SK-N-DZ (cell line): ENCODE data around the gene APOC3.

Experiments
- DNase-seq: peaks from one replicate; pipeline ENCODE4 v3.0.0-alpha.2; 2015; ENCODE audit warnings: low spot score

APOC3 gene

DNA sequence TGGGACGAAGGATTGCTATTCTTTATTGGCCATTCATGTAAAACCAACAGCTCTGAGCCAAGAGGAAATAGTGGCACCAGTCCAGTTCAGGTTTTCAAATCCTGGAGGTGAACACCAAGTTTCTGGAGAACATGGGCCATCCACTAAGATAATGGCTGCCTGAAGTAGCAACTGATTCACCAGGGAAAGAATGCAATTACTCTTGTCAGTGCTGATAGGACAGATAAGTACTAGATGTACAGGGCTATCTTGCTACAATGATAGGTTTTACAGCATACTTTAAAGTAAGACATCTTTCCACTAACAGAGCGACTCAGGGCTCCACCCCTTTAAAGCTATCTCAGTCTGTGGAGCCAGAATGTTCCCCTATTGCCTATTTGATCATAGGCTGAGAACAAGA, 44.5 kb downstream of the APOC3 start:
- DNase-seq = no peak

DNA sequence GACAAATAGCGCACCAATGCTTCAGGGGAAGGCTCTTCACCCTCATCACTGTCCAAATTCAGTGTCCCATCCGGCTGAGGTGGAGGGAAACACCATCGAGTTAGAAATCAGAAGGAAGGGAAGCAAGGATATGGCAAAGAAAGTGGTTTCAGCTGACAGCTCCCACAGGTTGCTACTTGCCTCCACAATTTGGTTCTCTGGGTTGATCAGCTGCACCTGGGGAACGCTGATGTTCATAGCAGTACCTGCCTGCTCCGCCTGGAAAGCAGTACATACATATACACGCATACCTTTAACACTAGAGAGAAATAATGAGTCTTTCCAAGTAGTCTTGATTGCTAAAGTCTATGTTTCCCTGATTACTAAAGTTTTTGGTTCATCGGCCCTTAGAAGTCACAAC, 45.5 kb downstream of the APOC3 start:
- no peak for DNase-seq

DNA sequence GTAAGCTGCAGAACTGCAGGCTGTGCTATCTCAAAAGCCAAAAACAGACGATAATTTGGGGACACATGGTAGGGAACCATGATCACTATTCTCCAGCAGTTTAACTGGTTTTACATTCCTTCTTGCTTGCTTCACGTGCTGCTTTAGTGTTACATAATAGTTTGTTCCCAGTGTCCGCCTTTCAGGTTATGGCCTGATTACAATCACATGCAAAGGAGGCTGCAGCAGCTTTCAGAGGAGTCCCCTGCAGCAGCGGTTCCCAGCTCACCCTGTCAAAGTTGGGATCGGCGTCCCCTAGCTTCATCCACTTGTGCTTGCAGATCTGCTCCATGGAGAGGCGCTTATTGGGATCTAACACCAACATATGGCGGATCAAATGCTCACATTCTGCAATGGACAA, 46.9 kb downstream of the APOC3 start:
- DNase-seq = no peak

DNA sequence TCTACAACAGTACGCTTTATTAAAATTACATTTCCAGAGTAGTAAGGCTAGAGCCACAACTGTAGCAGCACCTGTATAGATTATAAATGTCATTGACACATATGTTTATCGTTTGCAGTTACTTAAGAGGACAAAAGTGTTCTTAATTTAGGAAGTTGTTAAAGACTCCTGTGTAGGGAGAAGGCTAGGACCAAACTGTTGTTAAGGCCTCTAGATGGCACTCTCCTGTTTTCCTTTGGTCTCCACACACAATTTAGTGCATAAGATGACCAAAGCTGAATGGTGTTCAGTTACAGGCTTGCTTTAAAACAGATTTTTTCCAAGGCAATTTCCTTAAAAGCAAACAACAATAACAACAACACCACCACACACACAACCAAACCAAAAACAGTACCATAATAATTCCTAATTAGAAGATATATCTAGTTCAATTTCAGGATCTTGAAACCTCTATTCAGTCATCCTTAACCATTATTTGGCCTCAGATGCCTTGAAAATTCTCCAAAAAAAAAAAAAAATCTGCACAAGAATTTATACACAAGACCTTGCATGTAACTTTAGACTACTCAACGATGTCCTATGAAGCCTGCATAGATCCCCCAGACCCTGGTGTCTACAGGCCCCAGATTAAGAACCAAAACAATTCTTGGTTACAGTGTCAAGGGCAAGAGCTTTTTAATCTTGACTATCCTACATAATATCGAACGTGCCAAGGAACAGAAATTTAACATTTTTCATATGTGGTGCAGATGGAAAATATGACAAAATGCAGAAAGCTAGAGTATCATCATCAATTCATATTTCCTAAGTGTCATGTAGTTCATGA, 50.3 kb downstream of the APOC3 start:
- DNase-seq = peak; percentile 24

DNA sequence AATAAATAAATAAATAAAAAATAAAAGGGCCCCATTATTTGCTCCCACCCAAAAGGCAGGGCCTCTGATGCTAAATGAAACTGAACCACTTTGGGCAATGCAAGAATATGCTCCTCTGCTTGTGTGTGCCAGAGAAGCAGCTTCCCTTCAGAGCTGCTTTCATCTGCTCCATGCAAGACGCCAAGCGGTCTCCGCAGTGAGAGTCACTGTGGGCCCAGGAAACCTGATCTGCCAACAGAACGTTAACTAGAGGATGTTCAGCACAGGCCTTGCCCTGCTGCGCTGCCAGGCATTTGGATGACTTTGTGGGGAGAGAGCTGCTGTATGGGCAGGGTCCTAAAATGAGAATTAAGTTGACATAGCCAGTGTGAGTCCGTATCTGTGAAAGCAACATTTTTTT, 51.4 kb downstream of the APOC3 start:
- no peak for DNase-seq

DNA sequence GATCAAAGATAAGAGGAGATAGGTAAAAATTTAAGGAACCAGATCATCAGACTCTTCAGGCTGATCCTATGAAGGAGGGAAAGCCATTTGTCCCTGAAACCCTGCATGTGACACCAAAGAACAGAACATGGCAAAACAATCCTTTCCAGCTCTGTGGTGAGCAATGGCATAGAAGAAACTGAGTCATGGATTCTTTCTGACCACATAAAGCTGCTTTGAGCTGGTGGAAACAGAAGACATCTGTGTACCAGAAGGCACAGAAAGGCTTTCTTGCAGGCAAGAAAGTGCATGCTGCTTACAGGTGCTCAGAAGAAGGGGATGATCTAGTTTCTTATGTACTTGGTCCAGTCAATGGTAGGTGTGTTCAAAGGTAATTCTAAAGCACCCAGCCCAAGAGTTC, 52.7 kb downstream of the APOC3 start:
- DNase-seq = no peak
